Right lobe of liver (tissue), 4 donors: ENCODE measurements around the gene UTS2R.

Experiments used
- CTCF ChIP-seq, 4 donors: fragments of 200-600 bp in 3 of 4; fragments of 450-650 bp in 1 of 4; IDR thresholded peaks; one replicate each; pipeline versions ENCODE4 v1.5.1 to v1.8.0; 2016 to 2022; ENCODE audit warnings: antibody characterized with exemption in 4 of 4, mild to moderate bottlenecking in 2 of 4
- POLR2A ChIP-seq: fragments of 450-650 bp; IDR thresholded peaks from one replicate; pipeline ENCODE4 v1.6.1; 2017; ENCODE audit warnings: antibody characterized with exemption, mild to moderate bottlenecking
- donor health status: DM: no; HTN: no; CAD: no.
- donor health status: DM: no; HTN: no; CAD: no.
- donor health status: DM: no; HTN: yes; CAD: no.

GRCh38 chr17:82328141-82328993 is 43.2 kb upstream of the UTS2R start:
- TF ChIP-seq POLR2A, result peak; percentile 39
- TF ChIP-seq CTCF (IDR thresholded peaks at IDR 0.05), result no peak
